ENCODE measurements around the gene CCDC33.

GRCh38 chr15:74293021-74293810 lies 57.1 kb downstream of the CCDC33 start:
- TF ChIP-seq CTCF (IDR thresholded peaks at IDR 0.05; ENCODE audit: low read depth, low read length, poor library complexity, severe bottlenecking) (no peak), EZH2phosphoT487 (IDR thresholded peaks at IDR 0.05; ENCODE audit: borderline replicate concordance, low read length) (no peak)

Measured in DOHH2 (cell line).